HG03108 (cell line): Measurements from ENCODE around the gene TOLLIP.
"Not testable (repeated sequence)": the region's sequence is repeated elsewhere in the genome, so short reads cannot be mapped to it uniquely, and the experiment has no call there.

Experiments
- ATAC-seq: cut with Tn5 transposase; IDR thresholded peaks from one replicate; pipeline ENCODE4 v1.9.1; 2021; ENCODE audit warnings: moderate library complexity; ENCODE audit not compliant: unreplicated experiment

The TOLLIP gene

DNA sequence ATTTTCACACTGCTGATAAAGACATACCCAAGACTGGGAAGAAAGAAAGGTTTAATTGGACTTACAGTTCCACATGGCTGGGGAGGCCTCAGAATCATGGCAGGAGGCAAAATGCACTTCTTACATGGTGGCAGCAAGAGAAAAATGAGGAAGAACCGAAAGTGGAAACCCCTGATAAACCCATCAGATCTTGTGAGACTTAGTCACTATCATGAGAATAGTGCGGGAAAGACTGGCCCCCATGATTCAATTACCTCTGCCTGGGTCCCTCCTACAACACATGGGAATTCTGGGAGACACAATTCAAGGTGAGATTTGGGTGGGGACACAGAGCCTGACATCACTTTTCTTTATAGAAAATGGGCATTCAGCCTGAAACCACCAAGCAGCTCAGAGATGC is 42.5 kb downstream of the TOLLIP start:
- ATAC-seq = not testable (repeated sequence)

DNA sequence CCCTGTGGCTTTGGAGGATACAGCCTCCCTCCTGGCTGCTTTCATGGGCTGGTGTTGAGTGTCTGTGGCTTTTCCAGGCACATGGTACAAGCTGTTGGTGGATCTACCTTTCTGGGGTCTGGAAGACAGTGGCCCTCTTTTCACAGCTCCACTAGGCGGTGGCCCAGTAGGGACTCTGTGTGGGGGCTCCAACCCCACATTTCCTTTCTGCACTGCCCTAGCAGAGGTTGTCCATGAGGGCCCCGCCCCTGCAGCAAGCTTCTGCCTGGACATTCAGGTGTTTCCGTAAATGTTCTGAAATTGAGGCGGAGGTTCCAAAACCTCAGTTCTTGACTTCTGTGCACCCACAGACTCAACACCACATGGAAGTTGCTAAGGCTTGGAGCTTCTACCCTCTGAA is 44.0 kb downstream of the TOLLIP start:
- ATAC-seq = not testable (repeated sequence)

DNA sequence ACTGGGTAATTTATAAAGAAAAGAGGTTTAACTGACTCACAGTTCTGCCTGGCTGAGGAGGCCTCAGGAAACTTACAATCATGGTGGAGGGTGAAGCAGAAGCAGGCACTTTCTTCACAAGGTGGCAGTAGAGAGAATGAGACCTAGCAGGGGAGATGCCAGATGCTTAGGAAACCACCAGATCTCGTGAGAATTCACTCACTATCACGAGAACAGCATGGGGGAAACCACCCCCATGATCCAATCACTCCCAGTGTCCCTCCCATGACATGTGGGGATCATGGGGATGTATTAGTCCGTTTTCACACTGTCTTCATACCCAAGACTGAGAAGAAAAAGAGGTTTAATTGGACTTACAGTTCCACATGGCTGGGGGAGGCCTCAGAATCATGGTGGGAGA is 45.0 kb downstream of the TOLLIP start:
- ATAC-seq = not testable (repeated sequence)

- ATAC-seq = peak; percentile 6
Observed at GRCh38 chr11:1263010-1263409, 46.4 kb downstream of the TOLLIP start.

DNA sequence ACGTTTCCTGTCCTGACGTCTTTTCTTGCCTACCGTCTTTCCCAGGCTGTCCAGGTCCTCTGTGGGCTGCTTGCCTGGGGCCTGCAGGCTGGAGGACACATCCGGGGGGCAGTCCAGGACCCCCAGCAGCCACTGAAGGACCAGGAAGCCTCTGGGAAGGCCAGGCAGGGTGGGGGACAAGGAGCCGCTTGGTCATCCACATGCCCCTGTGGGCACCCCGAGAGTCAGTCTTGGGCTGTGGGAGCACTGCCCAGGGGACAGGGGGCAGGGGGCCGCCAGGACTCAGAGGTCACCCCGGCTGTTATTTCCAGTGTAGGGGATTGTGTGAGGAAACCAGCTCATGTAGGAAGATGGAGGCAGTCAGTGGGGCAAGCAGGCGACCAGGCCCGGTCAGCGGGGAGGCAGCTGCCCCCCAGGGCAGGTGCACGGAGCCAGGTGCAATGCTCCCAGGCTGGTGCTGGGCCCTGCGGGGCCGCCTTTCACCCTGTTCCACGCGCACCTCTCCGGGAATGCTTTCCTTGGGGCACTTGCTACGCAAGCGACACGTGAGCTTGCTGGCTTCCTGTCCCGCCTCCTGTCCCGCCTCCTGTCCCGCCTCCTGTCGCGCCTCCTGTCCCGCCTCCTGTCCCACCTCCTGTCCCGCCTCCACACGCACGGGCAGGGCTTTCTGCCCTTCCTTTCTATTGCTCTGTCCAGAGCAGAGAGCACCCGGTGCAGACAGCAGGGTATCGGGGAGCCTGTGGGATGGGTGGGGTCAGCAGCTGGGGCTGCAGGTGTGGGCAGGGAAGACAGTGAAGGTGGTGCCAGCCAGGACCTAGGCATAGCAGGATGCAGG is 47.0 kb downstream of the TOLLIP start:
- peak; percentile 88 for ATAC-seq

GRCh38 chr11:1261241-1262071 is 48.0 kb downstream of the TOLLIP start:
- ATAC-seq = no peak

DNA sequence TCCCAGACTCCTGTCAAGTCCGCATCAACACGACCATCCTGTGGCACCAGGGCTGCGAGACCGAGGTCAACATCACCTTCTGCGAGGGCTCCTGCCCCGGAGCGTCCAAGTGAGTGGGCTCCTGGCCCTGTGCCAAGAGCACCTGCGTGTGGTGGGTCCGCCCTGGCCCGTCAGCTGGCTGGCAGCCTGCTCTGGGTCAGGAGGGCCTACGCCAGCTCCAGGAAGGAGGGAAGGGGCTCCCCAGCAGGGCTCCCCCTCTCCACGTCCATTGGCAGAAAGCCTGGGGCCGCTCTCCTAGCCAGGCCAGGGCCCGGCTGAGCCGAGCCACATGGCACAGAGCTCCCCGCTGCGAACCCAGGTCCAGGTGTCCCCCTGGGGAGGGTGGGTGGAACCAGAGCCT is 48.8 kb downstream of the TOLLIP start:
- no peak for ATAC-seq

DNA sequence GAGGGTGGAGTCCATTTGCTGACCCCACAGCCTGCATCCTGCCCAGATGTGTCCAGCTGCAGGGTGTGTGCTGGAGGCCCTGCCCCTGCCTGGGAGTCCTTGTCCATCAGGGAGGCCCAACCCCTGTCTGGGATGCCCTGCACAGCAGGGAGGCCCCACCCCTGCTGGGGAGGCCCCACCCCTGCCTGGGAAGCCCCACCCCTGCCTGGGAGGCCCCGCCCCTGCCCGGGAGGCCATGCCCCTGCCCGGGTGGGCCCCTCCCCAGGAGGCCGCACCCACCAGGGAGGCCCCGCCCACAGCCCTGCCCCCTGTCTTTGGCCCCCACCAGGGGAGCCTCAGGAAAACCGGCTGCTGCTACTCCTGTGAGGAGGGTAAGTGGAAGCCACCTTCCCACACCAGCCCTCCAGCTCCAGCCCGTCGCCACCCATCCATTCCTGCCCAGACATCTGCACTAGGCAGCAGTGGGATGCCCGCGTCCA is 49.4 kb downstream of the TOLLIP start:
- no peak for ATAC-seq

- no peak for ATAC-seq
Observed at GRCh38 chr11:1259561-1259960, 49.9 kb downstream of the TOLLIP start.

DNA sequence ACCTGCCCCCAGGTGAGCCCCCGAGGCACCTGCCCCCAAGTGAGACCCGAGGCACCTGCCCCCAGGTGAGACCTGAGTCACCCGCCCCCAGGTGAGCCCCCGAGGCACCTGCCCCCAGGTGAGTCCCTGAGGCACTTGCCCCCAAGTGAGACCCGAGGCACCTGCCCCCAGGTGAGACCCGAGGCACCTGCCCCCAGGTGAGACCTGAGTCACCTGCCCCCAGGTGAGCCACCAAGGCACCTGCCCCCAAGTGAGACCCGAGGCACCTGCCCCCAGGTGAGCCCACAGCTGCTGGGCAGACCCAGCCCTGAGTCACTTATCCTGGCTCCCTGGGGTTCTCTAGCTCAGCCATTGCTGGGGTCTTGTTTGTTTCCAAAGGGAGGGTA is 50.4 kb downstream of the TOLLIP start:
- no peak for ATAC-seq

DNA sequence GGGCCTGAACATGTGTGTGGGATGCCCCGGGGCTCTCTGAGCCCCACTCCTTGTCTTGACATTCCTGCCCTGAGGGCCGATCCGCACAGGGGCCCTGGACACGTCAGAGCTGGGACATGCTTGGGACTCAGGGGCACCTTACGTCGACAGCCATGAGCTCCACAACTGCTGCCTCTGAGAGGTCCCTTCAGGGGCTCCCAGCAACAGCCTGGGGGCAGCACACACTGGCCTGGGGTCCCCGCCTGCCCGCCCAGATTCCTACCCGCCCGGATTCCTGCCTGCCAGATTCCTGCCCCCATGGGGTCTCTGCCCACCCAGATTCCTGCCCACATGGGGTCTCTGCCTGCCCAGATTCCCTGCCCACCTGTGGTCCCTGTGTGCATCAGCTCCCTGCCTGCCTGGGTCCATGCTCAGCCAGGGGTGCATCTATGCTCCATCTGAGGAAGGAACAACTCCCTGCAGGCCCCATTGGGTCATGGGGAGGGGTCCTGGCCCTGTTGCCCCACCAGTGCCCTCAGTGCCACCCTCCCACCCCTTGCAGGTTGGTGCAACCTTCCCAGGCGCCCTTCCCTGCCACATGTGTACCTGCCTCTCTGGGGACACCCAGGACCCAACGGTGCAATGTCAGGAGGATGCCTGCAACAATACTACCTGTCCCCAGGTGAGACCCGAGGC is 50.9 kb downstream of the TOLLIP start:
- no peak for ATAC-seq

DNA sequence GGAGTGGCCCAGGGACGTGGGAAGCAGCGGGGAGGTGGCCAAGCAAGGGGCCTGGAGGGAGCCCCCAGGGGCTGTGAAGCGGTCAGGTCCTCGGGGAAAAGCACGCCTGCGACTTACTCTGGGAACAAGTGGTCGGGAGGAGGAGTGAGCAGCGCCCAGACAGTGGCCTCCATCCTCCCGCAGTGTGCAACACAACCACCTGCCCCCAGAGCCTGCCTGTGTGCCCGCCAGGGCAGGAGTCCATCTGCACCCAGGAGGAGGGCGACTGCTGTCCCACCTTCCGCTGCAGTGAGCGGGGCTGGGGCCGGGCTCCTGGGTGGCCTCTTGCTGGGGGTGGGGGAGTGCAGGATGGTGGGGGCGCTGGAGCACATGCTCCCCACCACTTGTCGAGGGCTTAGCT is 51.5 kb downstream of the TOLLIP start:
- ATAC-seq = no peak

DNA sequence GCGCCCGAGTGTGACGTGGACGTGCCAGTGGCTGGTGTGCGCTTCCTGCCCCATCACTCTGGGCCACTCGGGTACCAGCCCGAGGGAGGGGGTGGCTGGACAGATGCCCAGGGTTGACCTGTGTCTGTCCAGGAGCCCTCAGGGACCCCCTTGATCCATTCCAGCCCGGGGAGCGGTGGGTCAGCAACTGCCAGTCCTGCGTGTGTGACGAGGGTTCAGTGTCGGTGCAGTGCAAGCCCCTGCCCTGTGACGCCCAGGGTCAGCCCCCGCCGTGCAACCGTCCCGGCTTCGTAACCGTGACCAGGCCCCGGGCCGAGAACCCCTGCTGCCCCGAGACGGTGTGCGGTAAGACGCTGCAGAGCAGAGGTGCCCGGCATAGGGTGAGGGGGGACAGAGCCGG is 52.1 kb downstream of the TOLLIP start:
- no peak for ATAC-seq

DNA sequence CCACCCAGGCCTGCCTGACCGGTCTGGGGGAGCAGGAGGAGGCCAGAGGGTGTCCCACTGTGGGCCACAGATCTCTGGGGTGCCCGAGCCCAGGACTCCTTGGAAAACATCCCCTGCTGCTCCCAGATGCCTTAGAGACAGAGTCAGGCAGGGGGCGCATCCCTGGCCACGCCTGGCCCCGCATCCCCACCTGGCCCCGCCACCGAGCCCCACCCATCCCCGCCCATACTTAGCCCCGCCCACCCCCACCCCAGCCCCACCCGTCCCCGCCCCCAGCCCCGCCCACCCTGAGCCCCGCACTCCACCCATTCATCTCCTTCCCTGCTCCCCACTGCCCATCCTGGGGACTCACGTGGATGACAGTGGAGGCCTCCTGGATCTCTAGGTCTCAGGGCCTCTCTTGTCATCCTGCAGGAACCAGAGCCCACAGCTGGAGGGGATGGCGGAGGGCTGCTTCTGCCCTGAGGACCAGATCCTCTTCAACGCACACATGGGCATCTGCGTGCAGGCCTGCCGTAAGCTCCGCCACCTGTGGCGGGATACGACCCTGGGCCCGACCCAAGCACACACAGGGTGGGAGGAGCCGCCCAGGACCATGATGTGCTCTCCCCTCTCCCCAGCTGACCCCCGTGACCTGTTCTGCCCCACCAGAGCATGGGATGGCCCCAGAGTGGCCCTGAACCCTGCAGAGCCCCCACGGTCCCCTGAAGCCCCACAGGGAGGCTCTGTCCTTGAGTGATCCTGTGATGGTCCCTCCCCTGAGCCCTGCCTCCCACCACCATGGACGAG is 53.0 kb downstream of the TOLLIP start:
- no peak for ATAC-seq

DNA sequence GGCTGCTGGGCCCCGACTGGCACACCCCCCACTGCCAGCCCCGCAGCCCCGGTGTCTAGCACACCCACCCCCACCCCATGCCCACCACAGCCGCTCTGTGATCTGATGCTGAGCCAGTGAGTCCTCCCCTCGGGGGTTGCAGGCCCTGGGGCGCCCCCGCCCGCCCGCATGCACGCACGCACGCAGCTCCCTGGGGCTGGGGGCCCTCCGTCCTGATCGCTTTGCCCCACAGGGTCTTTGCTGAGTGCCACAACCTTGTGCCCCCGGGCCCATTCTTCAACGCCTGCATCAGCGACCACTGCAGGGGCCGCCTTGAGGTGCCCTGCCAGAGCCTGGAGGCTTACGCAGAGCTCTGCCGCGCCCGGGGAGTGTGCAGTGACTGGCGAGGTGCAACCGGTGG is 54.3 kb downstream of the TOLLIP start:
- ATAC-seq = no peak

- ATAC-seq = no peak
Observed at GRCh38 chr11:1254733-1255132, 54.7 kb downstream of the TOLLIP start.

DNA sequence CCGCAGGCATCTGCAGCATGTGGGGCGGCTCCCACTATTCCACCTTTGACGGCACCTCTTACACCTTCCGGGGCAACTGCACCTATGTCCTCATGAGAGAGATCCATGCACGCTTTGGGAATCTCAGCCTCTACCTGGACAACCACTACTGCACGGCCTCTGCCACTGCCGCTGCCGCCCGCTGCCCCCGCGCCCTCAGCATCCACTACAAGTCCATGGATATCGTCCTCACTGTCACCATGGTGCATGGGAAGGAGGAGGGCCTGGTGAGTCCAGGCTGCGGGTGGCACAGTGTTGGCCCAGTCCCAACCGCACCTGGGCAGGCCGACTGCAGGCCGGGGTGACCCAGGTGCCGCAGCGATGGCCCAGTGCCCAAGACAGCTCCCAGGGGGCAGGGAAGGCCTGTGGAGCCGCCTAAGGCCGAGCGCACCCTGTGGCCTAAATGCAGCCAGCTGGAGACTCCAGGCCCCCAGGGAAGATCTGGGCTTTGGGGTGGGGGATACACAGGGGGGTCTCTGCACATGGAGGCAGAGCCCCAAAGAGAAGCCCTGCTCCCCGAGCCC is 55.3 kb downstream of the TOLLIP start:
- no peak for ATAC-seq

GRCh38 chr11:1253103-1253485 is 56.3 kb downstream of the TOLLIP start:
- no peak for ATAC-seq

DNA sequence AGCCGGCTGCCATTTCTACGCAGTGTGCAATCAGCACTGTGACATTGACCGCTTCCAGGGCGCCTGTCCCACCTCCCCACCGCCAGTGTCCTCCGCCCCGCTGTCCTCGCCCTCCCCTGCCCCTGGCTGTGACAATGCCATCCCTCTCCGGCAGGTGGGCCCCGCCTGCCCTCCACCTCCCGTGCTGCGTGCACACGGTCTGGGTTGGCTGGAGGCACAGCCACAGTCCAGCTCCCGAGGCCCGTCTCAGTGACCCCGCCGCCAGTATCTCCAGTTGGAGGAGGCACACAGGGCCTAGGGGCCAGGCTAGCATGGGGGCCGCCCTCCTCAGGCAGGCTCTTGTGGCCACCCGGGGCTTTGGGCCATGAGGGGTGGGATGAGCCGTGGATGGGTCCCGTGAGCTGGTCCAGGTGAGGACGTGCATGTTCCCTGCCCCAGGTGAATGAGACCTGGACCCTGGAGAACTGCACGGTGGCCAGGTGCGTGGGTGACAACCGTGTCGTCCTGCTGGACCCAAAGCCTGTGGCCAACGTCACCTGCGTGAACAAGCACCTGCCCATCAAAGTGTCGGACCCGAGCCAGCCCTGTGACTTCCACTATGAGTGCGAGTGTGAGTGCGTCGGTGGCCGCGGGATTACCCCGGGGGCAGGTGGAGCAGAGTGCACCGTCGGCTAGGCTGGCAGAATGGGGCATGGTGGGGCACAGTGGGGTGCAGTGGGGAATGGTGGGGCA is 56.9 kb downstream of the TOLLIP start:
- no peak for ATAC-seq
